ENCODE data around the gene DCHS2.

DNA sequence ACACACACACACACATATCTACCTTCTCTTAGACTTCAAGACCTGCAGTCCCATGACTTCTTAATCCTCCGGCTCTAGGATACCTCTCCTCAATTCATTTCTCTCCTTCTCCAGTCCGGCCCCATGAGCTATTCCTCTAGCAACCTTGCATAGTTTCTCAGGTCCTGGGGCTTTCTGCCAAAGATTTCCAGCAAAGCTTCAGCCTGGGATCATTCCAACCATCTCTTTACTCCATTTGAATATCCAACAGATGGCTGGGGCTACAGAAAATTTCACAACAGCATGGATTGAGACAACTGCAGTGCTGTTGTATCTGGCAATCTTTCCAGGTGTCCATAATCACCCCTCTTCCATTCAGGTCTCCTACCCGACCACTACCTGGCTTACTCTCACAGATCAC, 184.1 kb downstream of the DCHS2 start:
- TF ChIP-seq CTCF (IDR thresholded peaks at IDR 0.05) (no peak), POLR2A (IDR thresholded peaks at IDR 0.05) (no peak)
